Fibroblast of skin of left quadriceps (primary cell): ENCODE results near the gene MBOAT1.

Source experiments
- DNase-seq, 2 experiments: peaks; one replicate each; pipeline ENCODE4 v3.0.0-alpha.2; 2013; ENCODE audit warnings: low read depth in 2 of 2

Gene MBOAT1

DNA sequence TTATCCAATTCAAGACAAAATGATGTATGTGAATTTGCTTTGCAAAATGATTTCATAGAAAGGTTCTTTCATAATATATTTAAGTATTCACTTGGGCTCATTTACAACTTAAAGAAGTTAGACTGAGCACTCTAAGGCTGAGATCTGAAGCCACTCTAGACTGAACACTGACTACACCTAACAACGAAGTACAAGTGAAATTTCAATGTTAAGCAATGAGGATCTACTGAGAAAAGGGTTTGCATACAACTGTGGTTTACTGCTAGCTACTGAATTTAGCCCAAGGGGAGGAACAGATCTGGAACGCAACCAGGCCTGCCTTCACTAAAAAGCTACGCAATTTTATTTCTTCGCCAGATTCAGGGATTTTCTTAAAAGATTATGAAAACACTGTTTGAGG lies 106.4 kb downstream of the MBOAT1 start:
- no peak for DNase-seq

GRCh38 chr6:20104696-20105095 lies 107.6 kb downstream of the MBOAT1 start:
- no peak for DNase-seq

DNA sequence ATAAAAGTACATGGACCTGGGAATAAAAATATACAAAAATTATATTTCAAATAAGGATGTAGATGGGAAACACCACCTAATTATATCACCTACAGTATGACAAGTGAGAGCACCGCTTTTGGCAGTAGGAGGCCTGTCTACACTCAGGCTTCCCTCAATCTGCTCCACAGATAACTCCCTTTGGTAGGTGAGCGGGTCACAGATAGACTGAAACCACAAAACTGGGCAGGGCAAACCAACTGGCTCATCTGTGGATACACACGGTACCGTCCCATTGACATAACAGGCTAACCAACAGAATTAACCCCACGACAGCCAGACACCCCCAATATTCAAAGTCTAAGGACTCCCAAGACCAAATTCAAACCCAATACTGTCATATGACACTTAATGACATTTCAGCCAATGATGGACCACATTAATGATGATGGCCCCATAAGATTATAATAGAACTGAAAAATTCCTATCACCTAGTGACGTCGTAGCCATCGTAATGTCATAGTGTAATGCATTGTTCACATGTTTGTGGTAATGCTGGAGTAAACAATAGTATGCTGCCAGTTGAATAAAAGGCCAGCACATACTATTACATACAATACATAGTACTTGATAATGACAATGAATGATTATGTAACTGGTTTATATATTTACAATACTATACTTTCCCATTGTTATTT lies 109.7 kb downstream of the MBOAT1 start:
- no peak for DNase-seq

DNA sequence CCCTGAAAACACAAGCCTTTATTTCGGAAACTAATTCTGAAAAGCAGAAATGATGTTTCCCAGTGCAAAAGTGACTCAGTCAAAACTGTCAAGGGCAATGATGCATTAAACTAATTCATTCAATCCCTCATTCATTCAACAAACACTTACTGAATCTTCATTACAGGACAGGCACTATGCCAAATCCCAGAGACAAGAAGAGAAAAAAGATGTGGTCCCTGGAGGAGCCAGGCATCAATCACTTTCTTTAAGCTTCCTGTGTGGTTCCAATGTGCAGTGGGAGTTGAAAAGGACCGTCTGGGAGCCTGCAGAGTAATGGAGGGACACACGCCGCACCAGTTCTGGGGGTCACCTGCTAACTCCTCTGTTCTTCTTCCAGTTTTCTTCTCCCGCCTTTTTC lies 113.1 kb downstream of the MBOAT1 start:
- no peak for DNase-seq

- DNase-seq: no peak
Observed at GRCh38 chr6:20098267-20098876, 113.9 kb downstream of the MBOAT1 start.

DNA sequence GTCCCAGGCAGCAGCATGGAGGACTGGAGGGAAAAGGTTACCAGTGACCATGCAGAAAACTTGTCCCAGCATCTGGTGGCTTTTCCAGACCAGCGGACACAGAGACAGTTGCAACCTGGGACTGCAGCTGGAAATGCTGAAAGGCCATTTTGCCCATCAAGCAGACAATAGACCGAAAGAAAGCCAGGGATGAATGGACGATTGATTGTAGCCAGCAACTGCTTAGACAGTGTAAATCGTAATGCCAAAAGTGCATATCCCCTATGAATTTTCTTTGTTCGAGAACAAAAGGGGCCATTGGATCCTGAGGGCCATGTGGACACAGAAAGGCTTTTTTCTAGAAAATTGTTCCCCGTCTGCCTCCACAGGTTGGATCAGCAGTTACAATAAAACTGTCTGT lies 115.7 kb downstream of the MBOAT1 start:
- DNase-seq: no peak

DNA sequence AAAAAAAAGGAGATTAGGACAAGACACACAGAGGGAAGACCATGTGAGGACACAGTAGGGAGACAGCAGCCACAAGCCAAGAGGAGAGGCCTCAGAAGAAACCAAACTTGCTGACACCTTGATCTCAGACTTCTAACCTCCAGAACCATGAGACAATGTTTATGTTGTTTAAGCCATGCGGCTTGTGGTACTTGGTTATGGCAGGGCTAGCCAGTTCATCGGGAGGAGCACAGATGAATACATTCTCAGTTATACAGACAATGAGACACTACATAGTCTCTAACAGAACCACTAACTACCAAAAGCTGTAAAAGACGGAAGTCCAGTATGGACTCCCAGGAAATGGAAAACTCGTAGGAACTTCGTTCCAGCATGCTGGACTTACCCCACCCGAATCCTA lies 116.8 kb downstream of the MBOAT1 start:
- DNase-seq: no peak

DNA sequence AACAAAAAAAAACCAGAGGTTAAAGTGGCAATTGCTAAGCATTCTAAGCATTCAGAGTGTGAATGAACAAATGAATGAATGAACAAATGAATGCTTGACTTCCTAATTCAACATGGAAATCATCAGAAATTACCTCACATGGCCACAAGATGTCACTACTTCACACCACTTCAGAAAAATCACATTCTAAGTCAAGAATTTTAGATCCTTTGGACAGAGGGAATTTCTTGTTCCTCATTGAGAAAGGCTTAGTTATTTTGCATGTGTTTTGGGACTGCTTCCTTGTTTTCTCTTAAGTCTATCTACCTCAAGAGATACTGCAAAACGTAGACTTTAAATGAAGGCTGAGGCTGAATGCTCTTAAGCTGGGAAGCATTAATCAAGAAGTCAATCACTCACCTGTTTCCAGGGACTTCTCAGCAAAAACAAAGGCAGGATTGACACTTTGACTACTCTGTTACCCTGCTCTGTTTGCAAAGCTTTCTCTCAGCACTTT lies 120.2 kb downstream of the MBOAT1 start:
- peak; percentile 9 to 18 for DNase-seq

DNA sequence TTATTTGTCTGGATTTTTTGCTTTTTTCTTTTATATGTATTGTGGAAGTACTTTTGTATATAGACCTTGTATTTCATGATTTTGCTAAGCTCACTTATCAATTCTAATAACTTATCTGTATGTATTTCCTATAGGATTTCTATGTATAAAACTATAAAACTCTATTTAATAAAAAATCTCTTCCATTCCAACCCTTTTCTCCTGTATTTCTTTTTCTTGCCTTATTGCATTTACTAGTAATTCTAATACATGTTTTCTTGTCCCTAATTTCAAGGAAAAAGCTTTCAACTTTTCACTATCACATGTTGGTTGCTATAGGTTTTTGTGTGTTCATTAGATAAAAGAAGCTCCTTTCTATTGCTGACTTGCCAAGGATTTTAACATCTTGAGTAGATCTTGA lies 125.3 kb downstream of the MBOAT1 start:
- DNase-seq: no peak

DNA sequence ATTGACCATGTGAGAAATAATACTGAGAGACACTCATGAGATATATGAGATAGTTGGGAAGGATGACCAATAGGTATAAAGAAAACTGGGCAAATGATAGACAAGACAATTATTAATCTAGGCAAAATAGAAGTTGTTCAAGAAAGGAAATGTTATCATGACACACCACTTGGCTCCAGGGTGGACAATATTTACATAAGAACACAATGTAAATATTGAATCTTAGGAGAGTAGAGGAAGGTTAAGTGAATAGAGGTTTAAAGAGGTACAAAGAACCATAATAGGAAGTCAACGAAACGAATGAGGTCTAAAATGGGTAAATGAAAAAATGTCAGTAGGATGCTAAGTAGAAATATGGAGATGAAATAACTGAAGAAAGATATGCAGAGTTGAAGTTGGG lies 126.5 kb downstream of the MBOAT1 start:
- DNase-seq: no peak

- no peak for DNase-seq
Observed at GRCh38 chr6:20084411-20084810, 127.9 kb downstream of the MBOAT1 start.

DNA sequence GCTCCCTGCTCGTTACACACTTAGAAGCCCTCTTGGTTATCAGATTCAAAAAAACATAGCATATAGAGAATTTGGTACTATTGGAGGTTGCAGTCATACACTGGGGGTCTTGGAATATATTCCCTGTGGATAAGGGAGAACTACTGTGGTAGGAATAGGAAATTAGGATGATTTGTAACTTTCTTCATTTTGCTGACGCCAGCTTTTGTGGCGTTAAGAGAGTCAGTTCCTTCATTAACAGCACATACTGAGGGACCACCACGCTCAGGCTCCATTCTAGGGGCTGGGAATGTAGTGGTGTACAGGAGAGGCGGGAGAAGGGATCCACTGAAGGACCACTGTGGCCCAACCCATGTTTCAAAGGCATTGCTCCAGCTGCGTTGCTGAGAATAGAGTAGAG lies 140.3 kb downstream of the MBOAT1 start:
- no peak for DNase-seq

GRCh38 chr6:20070047-20070446 lies 142.2 kb downstream of the MBOAT1 start:
- DNase-seq: no peak

DNA sequence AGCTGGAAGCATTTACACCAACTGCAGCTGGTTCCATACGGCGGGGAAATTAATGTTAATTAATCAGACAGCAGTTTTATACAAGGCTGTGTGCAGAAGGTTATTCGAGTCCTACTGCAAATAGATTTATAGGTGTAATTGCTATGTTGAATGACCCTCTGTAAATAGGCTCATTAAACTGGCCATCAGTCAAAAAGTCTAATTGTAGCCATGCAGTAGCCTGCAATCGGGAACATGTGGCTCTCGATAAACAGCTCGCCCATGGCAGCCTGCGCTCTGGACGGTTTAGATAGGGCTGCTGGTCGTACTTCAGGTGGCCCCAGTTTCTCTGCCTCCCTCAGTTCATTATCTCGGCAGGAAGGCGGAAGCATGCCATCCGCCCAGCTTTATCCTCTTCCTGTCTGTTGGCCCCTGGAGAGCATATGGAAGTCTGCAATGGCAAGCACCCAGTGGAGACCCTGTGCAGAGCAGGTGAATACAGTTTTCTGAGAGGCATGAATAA lies 143.2 kb downstream of the MBOAT1 start:
- no peak for DNase-seq

GRCh38 chr6:20068421-20068988 lies 143.8 kb downstream of the MBOAT1 start:
- DNase-seq: no peak

GRCh38 chr6:20061952-20062351 lies 150.3 kb downstream of the MBOAT1 start:
- no peak for DNase-seq

GRCh38 chr6:20060252-20060651 lies 152.0 kb downstream of the MBOAT1 start:
- no peak for DNase-seq

DNA sequence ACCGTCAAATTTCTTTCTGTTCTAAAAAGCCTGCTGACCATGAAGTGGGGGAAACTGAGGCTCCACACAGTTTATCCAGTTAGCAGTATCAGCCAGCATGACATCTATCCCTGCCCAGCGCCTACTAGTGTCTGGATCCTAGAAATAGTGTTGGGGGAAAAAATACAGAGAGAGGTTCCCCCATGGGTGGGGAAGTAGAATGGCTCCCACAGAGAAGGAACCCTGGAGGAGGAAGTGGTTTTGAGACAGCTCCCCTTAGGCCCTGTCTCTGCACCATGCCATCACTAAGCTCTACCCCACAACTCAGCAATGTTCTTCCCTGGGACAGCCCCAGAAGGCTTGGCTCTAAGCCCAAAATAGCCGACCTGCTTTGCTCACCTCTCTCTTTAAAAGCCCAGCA lies 153.4 kb downstream of the MBOAT1 start:
- DNase-seq: no peak

DNA sequence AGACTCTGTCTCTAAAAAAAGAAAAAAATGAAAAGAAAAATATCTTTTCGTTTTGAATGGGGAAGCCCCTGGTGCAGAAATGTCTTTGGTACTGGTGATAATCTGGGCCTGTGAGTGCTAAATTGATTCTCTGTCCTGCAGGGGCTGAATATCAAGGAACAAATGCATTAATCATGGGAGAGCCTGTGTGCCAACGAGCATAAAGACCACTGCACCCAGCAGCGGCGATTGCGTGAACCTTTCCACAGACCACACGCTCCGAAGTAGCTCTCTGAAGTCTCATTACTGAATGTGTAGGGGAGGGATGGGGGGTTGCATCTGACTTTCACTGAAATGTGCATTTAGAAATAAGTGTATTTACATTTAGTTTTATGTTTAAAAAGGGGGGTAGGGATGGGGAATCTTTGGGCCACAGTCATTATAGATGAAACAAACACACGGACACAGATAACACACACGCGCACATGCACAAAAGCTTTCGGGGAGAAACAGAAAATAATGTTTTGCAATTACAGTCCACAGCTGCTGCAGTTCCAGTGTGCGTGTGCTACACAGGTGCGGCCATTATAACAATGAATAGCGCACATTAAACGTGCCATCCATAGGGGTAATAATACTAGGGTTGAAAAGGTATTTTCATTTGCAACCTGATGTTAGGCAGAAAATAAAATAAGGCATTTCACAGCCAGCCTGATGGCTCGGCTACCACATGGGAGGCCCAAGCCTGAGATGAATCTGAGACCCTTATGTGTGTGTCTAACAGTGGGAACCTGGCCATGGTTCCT lies 154.0 kb downstream of the MBOAT1 start:
- DNase-seq: no peak

DNA sequence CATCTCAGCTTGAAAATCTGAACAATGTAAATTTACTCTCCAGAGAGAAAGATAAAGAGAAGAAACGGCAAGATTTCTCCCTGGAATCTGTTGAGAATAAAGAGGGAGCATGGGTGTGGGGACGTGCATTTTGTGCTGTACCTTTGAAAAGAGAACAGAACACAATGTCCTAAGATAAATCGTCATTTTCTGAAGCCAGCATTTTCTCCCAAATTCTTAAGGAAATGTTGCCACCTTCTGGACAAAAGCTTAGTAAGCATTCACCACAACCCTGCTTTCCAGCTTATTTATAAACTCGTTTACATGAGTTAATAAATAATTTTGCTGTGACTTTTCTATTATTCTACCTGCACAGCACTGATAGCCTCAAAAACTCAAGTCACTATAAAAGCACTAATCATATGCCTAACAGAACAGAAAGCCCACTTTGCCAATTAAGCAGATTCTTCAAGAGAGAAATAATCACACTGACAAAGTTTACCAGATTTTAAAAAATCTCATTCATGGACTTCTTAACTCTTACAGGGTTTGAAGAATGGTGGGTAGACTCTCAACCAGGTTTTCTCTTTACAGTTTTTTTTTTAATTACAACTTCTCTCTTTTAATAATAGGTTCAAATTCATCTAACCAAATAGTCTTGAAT lies 155.8 kb downstream of the MBOAT1 start:
- DNase-seq: peak; percentile 13 to 14

GRCh38 chr6:20055916-20056315 lies 156.4 kb downstream of the MBOAT1 start:
- DNase-seq: no peak
